GM18867 (cell line): ENCODE measurements around the gene RASAL2.
A peak's percentile ranks its signal among the peaks of the same experiment; 100 is the strongest.
"Not testable (repeated sequence)": the region's sequence is repeated elsewhere in the genome, so short reads cannot be mapped to it uniquely, and the experiment has no call there.

Experiments used
- ATAC-seq: cut with Tn5 transposase; IDR thresholded peaks from one replicate; pipeline ENCODE4 v1.9.1; 2021; ENCODE audit warnings: mild to moderate bottlenecking, moderate library complexity; ENCODE audit not compliant: unreplicated experiment

Gene RASAL2

DNA sequence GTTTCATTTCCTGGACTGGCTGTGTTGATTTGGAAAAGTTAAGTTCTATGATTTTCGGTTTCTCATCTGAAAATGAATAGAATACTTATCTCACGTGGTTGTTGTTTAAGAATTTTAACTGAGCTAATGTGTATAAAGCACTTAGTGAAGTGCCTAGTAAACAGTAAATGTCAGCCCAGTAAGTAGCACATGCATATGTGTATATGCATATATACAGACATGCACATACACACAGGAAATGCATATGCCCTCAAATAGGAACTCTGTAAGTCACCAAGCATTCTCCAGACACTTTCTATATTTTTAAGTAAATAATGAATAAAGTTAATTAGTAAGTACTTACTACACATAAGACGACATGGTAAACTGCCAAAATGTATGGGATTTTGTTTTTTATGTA is 274.3 kb downstream of the RASAL2 start:
- no peak for ATAC-seq

DNA sequence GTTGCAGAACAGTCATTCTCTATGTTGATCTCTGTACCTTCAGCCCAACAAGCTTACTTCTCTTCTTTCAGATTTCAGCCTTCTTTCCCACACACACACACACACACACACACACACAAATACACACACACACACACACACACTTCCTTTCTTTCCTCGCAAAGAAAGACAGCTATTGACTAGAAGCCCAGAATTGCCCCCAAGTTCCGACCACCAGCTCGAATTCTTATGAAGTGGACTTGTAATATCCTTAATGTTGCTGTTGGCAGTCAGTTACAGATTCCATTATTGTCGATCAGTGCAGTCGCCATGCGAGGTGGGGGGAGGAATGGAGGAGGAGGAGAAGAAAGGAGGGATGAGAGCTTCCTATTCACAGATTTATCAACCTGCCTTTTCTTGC is 277.3 kb downstream of the RASAL2 start:
- no peak for ATAC-seq

DNA sequence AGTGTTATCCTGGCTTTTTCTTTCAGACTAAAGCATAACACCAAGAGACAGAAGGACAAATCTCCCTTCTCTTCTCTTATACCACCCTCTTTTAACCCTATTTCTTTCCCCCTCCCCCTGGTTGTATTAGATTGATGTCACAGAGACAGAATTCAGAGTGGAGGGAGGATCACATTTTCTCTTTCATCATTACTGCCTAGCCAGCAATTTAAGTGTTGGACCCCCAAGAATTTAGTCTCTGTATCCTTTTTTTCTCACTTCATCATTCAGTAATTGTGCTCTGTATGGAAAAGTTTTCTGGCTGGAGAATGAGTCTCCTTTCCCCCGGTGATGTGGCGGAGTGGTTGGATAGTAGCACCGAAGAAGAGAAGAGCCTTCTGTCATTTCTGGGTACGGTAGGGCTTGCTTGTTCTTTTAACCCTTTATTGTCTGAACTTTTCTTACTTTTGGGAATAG is 278.1 kb downstream of the RASAL2 start:
- ATAC-seq = no peak

DNA sequence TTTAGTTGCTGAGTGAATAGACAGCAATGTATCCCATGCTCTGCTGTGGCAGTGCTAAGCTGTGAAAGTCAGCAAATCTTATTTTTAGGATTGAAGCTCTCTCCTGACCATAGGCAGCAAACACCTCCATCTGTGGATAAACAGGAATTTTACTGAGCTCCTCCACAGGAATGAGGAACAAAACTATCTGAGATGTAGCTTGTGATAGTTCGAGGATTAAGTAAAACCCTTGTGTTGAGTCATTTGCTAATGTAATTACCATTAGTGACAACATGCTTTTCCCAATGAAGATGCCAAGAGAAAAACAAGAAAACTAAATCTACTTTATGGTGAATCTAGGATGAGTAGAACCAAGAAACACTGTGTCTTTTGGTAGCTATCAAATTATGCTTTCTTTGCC is 280.1 kb downstream of the RASAL2 start:
- ATAC-seq = no peak

DNA sequence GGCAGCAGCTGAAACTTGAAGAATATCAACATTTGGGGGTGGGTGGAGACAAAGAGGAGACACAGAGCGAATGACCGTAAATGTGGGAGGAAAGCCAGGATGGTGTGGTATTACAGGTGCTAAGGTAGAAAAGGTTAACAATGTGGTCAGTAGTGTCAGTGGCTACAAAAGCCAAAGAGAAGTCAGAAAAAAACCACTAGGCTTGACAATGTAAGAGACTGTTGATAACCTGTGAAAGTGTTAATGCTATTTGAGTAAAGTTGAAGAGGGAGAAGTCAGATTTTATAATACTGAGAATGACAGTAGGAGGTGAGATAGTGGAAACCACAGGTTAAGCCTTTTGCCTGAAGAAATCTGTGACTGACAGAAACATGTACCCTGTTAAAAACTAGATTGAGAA is 282.1 kb downstream of the RASAL2 start:
- peak; percentile 86 for ATAC-seq

DNA sequence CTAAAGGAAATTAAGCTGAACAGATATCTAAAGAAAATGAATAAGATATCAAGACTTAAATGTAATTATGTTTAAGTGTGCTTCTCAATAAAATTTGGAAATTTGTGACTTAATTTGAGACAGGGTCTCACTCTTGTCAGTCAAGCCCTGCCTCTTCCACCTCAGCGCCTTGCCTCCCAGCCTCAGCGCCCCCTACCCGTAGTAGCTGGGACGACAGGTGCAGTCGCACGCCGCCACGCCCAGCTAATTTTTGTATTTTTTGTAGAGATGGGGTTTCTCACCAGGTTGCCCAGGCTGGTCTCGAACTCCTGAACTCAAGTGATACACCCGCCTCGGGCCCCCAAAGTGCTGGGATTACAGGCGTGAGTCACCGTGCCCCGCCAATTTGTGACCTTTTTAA is 285.9 kb downstream of the RASAL2 start:
- ATAC-seq = no peak

DNA sequence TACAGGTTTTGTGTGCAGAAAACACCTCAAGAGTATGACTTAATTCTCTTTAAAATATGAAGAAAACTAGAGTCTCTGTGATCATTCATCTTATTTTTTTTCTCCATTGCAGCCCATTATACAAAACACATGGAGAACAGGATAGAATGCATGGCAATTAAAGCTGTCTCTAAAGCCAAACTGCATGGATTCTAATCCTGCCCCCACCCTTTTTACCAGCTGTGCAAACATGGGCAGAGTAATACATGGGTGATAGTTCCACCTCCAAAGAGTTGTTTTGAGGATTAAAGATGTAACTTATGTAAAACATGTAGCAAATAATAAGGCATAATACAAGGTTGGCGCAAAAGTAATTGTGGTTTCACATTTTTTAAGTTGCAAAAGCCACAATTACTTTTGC is 288.5 kb downstream of the RASAL2 start:
- ATAC-seq = no peak

DNA sequence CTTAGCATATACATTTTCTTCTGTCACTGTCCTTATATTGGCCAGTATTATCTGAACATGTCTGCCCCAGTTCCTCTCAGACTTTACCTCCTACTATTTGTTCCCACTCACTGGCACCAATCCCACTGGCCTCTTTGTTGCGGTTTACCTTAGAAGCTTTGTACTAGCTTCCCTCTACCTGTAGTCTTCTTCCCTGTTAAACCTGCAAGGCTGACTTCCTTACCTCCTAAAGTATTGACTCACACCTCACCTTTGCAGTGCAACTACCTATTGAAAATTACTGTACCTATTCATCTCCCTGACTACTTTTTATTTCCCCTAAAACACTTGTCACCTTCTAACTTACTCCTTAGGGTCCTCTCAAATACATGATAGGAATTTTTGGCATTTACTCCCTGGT is 291.8 kb downstream of the RASAL2 start:
- no peak for ATAC-seq

DNA sequence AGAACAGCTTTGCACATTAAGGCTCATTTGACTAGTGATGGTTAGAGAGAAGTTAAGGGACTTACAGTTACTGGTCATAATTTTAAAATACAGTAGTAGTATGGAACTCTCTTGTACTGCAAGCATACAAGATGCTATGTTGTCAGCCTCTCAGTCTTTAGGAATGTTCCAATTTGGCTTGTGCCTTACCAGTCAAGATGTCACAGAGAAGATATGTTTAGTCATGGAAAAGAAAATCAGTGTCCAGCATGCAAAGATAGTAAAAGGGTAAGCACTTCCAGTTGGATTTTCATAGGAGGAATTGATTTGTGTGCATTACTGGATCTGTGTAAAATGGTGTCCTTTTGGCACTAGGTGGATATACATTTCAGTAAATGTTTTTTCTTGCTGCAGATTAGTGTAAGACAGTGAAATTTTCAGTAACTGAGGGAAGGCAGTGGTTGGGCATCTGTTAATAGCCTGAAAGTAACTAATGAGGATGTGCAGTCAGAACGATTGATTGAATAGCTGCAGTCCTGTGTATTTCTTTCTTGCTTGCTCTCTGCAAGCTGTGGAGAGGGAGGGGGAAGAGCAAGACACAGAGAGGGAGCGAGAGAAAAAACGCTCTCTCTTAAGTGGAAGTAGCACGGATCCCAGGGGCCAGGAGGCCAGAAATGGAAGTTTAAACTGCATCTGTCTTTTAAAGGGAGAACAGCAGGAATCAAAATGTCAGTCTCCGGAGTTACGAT is 294.7 kb downstream of the RASAL2 start:
- ATAC-seq = no peak

DNA sequence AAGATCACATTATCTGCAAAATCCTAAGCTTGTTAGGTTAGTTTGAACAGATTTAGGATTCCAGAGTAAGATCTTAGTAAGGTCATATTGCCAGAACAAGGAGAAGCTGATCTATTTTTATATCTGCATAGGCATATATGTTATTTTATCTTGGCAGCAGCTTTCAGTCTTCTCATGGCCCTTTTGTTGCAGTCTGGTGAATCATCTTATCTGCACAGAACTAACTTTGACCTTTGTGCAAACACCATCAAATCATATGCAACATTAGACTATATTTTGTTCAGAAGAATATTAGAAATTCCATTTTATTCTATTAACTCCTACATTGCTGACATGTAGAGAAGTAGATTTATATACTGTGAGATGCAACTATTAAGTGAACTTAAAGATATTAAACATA is 295.5 kb downstream of the RASAL2 start:
- ATAC-seq = no peak

DNA sequence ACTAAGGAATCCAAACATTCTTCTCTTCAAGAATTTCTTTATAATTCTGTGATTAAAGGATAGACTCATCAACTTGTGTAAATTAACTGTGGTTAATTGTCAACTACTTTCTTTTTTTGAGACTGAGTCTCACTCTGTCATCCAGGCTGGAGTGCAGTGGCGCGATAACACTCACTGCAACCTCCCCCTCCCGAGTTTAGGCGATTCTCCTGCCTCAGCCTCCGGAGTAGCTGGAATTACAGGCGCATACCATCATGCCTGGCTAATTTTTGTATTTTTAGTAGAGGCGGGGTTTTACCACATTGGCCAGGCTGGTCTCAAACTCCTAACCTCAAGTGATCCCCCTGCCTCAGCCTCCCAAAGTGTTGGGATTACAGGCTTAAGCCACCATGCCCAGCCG is 296.4 kb downstream of the RASAL2 start:
- not testable (repeated sequence) for ATAC-seq

DNA sequence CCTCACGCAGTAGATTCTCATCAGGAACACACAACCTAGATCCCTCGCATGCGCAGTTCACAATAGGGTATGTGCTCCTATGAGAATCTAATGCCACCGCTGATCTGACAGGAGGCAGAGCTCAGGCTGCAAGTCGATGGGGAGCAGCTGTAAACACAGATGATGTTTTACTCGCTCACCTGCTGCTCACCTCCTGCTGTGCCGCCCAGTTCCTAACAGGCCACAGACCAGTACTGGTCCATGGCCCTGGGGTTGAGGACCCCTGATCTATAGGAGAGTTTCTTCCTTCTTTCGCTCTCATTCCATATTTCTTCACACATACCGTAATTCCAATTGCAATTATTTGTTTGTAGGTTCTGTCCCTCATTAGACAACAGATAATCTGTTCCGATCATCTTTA is 299.5 kb downstream of the RASAL2 start:
- ATAC-seq = no peak

DNA sequence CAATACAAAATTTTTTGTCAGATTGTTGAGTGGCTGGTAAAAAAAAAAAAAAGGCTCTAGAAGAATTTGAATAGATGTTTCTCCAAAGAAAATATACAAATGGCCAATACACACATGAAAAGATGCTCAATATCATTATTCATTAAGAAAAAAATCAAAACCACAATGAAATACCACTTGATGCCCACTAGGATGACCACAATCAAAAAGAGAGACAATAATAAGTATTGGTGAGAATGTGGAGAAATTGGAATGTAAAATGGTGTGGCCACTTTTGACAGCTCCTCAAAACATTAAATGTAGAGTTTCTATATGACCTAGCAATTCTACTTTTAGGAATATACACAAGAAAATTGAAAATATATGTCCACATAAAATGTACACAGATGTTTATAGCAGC is 302.9 kb downstream of the RASAL2 start:
- no peak for ATAC-seq

DNA sequence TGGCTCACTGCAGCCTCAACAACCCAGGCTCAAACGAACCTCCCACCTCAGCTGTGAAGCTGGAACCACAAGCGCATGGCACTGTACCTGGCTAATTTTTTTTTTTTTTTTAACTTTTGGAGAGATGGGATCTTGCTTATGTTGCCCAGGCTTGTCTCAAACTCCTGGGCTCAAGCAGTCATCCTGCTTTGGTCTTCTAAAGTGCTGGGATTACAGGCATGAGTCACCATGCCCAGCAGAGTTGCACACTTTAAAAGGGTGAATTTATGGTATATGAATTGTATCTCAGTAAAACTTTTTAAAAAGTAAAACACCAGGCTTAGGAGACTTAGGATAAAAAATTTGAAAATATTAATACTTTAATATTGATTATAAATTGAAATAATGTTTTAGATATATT is 303.8 kb downstream of the RASAL2 start:
- no peak for ATAC-seq

DNA sequence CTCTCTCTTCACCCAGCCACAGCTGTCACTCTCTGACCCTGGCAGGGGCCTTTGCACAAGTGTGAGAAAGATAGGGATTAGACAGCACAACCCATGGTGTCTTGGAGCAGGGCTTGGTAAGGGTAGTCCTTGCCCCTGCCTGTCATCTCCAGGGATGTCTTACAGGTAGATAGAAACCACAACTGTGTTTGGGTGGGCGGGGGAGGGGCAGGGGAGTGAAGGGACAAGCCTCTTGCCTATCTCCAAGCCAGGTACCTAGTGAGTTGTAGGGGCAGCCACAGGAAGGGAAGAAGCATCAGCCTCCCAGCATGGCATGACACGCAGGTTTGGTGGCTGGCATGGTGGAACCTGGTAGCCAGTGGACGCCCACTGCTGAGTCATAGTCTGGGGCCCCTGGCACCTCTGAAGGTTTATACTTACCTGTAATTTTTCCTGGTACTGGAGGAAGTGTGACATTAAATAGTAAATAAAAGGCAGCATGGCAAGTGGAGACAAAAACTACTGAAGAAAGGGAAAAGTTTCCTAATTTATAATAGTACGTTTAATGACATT is 305.3 kb downstream of the RASAL2 start:
- no peak for ATAC-seq

DNA sequence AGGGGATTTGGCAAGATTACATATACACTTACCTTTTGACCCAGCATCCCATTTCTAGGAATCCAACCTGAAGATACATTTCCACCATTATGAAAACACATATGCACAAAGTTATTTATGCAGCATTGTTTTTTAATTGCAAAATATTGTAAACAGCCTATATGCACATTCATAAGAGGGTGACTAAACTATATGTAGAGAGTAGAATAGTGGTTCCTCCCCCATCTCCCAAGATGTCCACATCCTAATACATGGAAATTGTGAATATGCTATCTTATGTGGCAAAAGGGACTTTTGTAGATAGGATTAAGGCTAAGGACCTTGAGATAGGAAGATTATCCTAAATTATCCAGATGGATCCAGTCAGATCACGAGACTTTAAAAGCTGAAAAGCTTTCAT is 311.2 kb downstream of the RASAL2 start:
- no peak for ATAC-seq

DNA sequence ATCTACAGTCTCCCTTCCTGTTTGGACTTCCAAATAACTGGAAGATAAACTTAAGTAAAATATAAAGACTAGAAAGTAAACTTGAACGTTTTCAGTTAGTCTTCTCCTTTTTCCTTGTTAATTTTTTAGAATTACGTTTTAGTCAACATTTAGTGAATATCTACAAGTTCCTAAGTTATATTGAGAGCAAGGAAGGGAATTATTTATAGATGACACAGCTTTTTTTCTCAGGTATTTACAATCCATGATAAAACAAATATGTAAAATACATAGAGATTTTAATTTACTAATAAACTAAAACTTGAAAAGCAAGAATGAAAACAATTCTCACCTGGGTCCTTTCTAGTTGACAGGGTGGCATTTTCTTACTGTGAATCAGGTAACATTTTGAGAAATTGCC is 313.3 kb downstream of the RASAL2 start:
- no peak for ATAC-seq

DNA sequence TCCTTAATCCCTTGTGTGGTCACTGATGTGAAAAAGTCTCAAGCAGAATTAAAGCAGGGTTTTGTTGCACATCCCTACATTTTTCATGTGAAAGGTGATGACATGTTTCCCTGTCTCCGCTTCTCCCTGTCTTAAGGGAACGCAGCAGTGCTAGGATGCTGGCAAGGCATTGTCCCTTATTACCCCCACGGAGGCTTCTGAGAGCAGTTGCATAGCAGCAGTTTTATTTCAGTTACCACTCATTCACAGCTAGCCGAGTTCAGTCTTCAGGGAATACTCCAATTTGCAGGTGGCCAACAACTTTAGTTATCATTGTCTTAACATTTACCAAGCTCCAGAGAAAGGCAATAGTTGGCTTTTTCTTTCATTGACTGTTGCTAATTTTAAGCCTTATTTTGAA is 313.8 kb downstream of the RASAL2 start:
- no peak for ATAC-seq

DNA sequence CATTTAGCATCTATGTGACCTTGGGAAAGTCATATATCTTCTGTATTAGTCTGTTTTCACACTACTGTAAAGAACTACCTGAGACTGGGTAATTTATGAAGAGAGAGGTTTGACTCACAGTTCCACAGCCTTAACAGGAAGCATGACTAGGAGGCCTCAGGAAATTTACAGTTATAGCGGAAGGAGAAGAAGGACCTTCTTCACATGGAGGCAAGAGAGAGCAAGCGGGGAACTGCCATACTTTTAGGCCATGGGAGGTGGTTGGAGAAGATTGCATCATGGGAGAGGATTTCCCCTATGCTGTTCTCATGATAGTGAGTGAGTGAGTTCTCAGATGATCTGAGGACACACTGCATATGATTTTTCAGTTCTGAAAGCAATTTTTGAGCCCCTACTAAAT is 315.0 kb downstream of the RASAL2 start:
- ATAC-seq = no peak

DNA sequence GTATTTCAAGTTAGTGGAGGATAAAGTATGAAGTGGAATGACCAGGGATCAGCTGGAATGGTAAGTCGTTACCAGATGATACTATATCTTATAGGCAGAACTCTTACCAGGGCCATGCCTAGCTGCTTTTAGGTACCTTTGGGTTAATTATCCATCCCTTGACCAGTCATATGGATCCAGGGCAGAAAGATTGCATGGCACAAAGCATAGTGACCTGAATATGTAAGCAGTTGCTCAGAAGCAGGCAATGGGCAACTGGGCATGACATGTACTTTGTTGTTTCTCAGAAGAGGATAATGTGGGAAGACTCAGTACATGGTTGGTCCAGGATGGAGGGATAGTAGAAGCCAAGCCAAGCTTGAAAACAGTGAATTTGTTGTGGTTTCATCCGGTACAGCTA is 315.6 kb downstream of the RASAL2 start:
- no peak for ATAC-seq

DNA sequence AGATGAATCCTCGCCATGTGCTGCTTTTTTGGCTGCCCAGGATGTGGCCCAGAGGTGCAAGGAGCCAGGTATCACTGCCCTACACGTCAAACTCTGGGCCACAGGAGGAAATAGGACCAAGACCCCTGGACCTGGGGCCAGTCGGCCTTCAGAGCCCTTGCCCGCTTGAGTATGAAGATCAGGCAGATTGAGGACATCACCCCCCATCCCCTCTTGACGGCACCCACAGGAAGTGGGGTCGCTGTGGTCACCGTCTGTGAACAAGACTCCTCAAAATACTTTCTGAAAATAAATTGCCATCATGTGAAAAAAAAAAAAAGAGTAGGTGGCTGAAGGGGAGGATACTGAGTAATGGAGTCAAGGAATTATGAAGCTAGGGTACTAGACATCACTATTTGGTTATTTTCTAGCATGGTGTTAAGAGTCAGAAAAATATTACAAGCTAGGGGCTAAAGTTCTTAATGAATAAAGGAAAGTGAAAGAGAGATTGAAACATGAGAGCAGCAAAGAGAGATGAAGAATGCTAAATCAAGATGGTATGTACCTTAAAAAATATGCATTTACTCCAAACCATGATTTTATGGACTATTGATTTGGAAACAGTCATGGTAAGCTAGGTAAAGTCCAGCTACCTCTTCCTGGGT is 318.0 kb downstream of the RASAL2 start:
- ATAC-seq = peak; percentile 86

DNA sequence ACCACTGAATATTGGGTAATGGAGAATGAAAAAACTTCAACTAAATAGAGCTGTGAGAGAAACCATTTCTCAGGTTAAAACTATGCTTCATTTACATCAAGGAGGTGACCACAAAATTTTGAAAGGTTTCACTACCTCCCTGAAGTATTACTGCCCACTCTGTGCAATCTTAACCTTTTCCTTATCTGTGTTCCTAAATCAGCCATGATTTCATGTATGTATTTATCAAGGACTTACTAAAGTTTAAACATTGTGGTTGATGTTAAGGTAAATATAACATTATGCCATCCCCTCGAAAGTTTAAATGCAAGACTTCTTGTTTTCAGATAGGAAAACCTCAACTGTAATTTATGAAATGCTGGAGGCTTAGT is 318.5 kb downstream of the RASAL2 start:
- ATAC-seq = peak; percentile 92

DNA sequence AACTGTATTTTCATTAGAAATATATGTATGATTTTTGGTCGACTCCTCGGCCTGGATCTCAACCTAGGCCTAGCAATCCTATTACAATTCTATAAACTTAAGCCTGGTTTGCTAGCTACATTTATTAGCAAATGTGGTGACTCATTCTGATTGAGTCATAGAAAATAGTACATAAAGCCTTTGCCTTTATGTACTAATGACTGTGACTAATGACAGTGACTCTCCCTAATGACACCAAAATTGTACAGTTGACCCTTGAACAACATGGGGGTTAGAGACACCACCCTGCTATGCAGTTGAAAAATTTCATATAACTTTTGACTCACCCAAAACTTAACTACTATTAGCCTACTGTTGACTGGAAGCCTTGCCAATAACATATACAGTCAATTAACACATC is 324.0 kb downstream of the RASAL2 start:
- no peak for ATAC-seq
